Measurements from ENCODE around the gene PBX2.
"Not testable (repeated sequence)": the region's sequence is repeated elsewhere in the genome, so short reads cannot be mapped to it uniquely, and the experiment has no call there.

PBX2 gene

GRCh38 chr6:32200711-32201475 lies 10.9 kb upstream of the PBX2 start:
- DNase-seq = no peak

- no peak for DNase-seq
Measured at GRCh38 chr6:32198866-32199265, 8.9 kb upstream of the PBX2 start.

- no peak for DNase-seq
Measured at GRCh38 chr6:32198345-32198696, 8.3 kb upstream of the PBX2 start.

- DNase-seq = no peak
Measured at GRCh38 chr6:32196682-32197616, 6.9 kb upstream of the PBX2 start.

- DNase-seq = peak; percentile 60
Measured at GRCh38 chr6:32195902-32196681, 6.1 kb upstream of the PBX2 start.

GRCh38 chr6:32195652-32195901 lies 5.6 kb upstream of the PBX2 start:
- peak; percentile 100 for DNase-seq

GRCh38 chr6:32194825-32195651 lies 5.0 kb upstream of the PBX2 start:
- DNase-seq = peak; percentile 36

GRCh38 chr6:32194388-32194787 lies 4.4 kb upstream of the PBX2 start:
- DNase-seq = no peak

GRCh38 chr6:32193096-32193495 lies 3.1 kb upstream of the PBX2 start:
- not testable (repeated sequence) for DNase-seq

- DNase-seq = peak; percentile 58
Measured at GRCh38 chr6:32192608-32193039, 2.6 kb upstream of the PBX2 start, which contains the start of gene GPSM3. TSS of gene GPSM3 (minus strand) at chr6:32192643. CDS start at chr6:32192513, 130 bp downstream.

- DNase-seq = peak; percentile 13
Measured at GRCh38 chr6:32191696-32192607, 1.9 kb upstream of the PBX2 start.

GRCh38 chr6:32190911-32191677 lies 1.1 kb upstream of the PBX2 start:
- DNase-seq = no peak

- DNase-seq = no peak
Measured at GRCh38 chr6:32189742-32190053, 304 bp downstream of the PBX2 start.

- DNase-seq = no peak
Measured at GRCh38 chr6:32189069-32189741, 797 bp downstream of the PBX2 start.

- DNase-seq = no peak
Measured at GRCh38 chr6:32188381-32189068, 1.5 kb downstream of the PBX2 start.

GRCh38 chr6:32187725-32188380 lies 2.1 kb downstream of the PBX2 start:
- not testable (repeated sequence) for DNase-seq

GRCh38 chr6:32187009-32187709 lies 2.8 kb downstream of the PBX2 start:
- no peak for DNase-seq

GRCh38 chr6:32186151-32186840 lies 3.7 kb downstream of the PBX2 start:
- DNase-seq = not testable (repeated sequence)

All from stimulated activated CD4-positive, alpha-beta T cell treated with anti-CD3 and anti-CD28 coated beads, Interleukin-4, amount 100 ng/mL, for 24 hours (primary cell).